RWPE1 (cell line): Measurements from ENCODE around the gene USP34.
A peak's percentile ranks its signal among the peaks of the same experiment; 100 is the strongest.

ENCODE experiments used
- CTCF ChIA-PET: fragments of 350-600 bp; sonication (Branson Sonifier 250); formaldehyde crosslinking; extraction: SDS; loops from one replicate; lab custom pipeline; 2021; lab: Yijun Ruan, JAX
- POLR2A ChIA-PET: fragments of 400-600 bp; formaldehyde crosslinking; extraction: SDS; loops from one replicate; lab custom pipeline; 2020; ENCODE audit warnings: antibody characterized with exemption; ENCODE audit not compliant: low non-redundant PET; lab: Yijun Ruan, JAX
- DNase-seq: peaks from one replicate; pipeline ENCODE4 v3.0.0; 2012; ENCODE audit warnings: low spot score
- H3K27ac ChIP-seq: fragments of 450-650 bp; 2 replicates; pipeline ENCODE4 v1.5.1; 2017
- CTCF ChIP-seq: fragments of 450-650 bp; conservative IDR thresholded peaks from 2 replicates; pipeline ENCODE4 v1.5.1; 2017; ENCODE audit warnings: low read depth, mild to moderate bottlenecking

Gene USP34

DNA sequence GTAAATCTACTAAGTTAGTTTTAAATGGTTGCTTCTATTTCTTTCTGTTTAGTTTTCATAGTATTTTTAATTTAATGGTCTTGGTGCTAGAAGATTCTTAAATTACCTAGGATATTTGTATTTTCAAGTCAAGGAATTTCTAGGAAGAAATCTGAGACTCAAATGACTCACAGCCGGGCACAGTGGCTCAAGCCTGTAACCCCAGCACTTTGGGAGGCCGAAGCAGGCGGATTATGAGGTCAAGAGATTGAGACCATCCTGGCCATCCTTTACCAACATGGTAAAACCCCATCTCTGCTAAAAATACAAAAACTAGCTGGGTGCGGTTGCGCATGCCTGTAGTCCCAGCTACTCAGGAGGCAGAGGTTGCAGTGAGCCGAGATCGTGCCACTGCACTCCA is 213.4 kb downstream of the USP34 start:
- CTCF ChIA-PET = no interaction called here

GRCh38 chr2:61255580-61256437 is 215.1 kb downstream of the USP34 start:
- H3K27ac ChIP-seq = no peak overlapping the region
- ChIA-PET POLR2A (no interaction called here), CTCF (interaction anchor here (1.0 kb wide), 1 partner anchor 13 kb away, joined by 3 read pairs; no protein-coding TSS in a partner anchor)
- no peak for TF ChIP-seq CTCF
- DNase-seq = peak; percentile 53

More for the DNA sequence above, 213.4 kb downstream of the USP34 start:
- no peak for DNase-seq
- POLR2A ChIA-PET = no interaction called here
- TF ChIP-seq CTCF = no peak
- H3K27ac ChIP-seq = no peak overlapping the region

DNA sequence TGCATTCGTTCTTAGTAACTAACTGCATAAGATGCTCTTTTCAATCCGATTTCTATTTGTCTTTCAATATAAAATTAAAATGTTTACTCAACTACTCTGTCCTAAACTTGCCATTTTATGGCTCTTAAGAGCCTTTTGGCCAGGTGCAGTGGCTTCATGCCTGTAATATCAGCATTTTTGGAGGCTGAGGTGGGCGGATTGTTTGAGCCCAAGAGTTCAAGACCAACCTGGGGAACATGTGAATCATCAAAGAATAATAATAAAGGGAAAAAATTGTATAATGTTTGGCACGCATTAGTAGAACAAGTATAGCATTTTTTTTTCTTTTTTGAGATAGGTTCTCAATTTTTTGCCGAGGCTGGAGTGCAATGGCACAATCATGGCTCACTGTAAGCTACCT is 216.4 kb downstream of the USP34 start:
- H3K27ac ChIP-seq = no peak overlapping the region
- ChIA-PET POLR2A (no interaction called here), CTCF (interaction anchor here (0.6 kb wide), 3 partner anchors 10 to 57 kb away, joined by 3 to 6 read pairs (median 3); no protein-coding TSS in a partner anchor)
- TF ChIP-seq CTCF = no peak
- no peak for DNase-seq

GRCh38 chr2:61253136-61253535 is 217.8 kb downstream of the USP34 start:
- TF ChIP-seq CTCF = no peak
- no peak for DNase-seq
- H3K27ac ChIP-seq = no peak overlapping the region
- POLR2A ChIA-PET = no interaction called here
- CTCF ChIA-PET = no interaction called here

DNA sequence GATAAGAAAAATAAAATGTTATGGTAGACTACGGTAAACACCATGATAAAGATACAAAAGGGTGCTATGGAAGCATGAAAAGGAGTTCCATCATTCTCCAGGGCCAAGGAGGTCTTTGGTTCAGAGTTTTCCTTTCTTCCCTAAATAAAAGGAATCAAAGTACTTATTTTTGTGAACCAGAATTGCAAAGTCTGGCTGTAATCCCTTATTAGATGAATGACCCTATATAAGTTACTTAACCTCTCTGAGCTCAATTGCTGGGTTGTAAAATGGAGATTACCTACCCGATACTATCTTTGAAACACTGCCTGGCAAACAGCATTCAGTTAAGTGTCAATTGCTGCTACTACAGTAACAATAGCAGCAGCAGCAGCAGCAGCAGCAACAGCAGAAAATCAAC is 218.9 kb downstream of the USP34 start:
- ChIA-PET CTCF (no interaction called here), POLR2A (no interaction called here)
- TF ChIP-seq CTCF = no peak
- H3K27ac ChIP-seq = no peak overlapping the region
- no peak for DNase-seq

- POLR2A ChIA-PET = no interaction called here
- CTCF ChIA-PET = no interaction called here
- no peak overlapping the region for H3K27ac ChIP-seq
- DNase-seq = no peak
- TF ChIP-seq CTCF = no peak
Observed at GRCh38 chr2:61249521-61250071, 221.3 kb downstream of the USP34 start.
